HL-60 (cell line): ENCODE results near the gene NLGN1.

Experiments
- CTCF ChIP-seq: IDR thresholded peaks from one replicate; pipeline ENCODE4 v1.5.1; 2011; ENCODE audit warnings: low read length, control low read depth, inconsistent platforms; ENCODE audit not compliant: insufficient read depth
- POLR2AphosphoS5 ChIP-seq: IDR thresholded peaks from 2 replicates; pipeline ENCODE4 v1.6.1; 2012; ENCODE audit warnings: low read depth
- REST ChIP-seq: IDR thresholded peaks from 2 replicates; pipeline ENCODE4 v1.6.1; 2012; ENCODE audit warnings: low read depth; ENCODE audit not compliant: insufficient replicate concordance
- SPI1 ChIP-seq: IDR thresholded peaks from 2 replicates; pipeline ENCODE4 v1.6.1; 2012; ENCODE audit warnings: low read depth, mild to moderate bottlenecking, borderline replicate concordance

- TF ChIP-seq SPI1 (no peak), CTCF (no peak), REST (no peak), POLR2AphosphoS5 (no peak)
These were observed 478.2 kb downstream of the NLGN1 start for GRCh38 chr3:173875790-173876189.
